Measurements from ENCODE around the gene ARMH4.

ARMH4 gene

GRCh38 chr14:58002618-58003017 is 149.4 kb downstream of the ARMH4 start:
- DNase-seq (ENCODE audit: low read depth), result no peak
- TF ChIP-seq, protein P1, sequence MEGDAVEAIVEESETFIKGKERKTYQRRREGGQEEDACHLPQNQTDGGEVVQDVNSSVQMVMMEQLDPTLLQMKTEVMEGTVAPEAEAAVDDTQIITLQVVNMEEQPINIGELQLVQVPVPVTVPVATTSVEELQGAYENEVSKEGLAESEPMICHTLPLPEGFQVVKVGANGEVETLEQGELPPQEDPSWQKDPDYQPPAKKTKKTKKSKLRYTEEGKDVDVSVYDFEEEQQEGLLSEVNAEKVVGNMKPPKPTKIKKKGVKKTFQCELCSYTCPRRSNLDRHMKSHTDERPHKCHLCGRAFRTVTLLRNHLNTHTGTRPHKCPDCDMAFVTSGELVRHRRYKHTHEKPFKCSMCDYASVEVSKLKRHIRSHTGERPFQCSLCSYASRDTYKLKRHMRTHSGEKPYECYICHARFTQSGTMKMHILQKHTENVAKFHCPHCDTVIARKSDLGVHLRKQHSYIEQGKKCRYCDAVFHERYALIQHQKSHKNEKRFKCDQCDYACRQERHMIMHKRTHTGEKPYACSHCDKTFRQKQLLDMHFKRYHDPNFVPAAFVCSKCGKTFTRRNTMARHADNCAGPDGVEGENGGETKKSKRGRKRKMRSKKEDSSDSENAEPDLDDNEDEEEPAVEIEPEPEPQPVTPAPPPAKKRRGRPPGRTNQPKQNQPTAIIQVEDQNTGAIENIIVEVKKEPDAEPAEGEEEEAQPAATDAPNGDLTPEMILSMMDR (conservative IDR thresholded peaks at IDR 0.05; ENCODE audit: low read depth, low read length), result no peak

DNA sequence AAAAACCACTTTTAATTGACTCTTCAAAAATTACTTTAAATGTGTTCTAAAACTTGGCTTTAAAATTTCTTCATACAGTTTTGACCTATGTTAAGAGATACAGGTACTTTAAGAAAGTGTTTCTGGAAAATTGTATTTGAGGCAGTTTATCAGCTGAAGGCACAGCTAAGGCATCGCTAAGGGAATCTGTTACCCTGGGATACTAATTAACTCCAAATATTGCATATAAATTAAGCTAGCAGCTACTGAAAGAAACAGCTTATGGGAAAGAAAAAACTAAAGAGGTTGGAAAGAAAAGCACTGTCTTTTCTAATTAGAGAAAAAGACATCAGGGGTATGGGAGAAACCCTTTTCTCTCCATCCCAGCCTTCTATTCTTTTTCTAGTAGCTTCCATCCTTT is 152.0 kb downstream of the ARMH4 start:
- no peak overlapping the region for H3K4me3 ChIP-seq (ENCODE audit: low read length)
- TF ChIP-seq, protein P1 (conservative IDR thresholded peaks at IDR 0.05; ENCODE audit: low read depth, low read length), result no peak
- DNase-seq (ENCODE audit: low read depth), result no peak

More at GRCh38 chr14:58002618-58003017, 149.4 kb downstream of the ARMH4 start:
- no peak overlapping the region for H3K4me3 ChIP-seq (ENCODE audit: low read length)

- TF ChIP-seq, protein P1 (conservative IDR thresholded peaks at IDR 0.05; ENCODE audit: low read depth, low read length), result no peak
- DNase-seq (ENCODE audit: low read depth), result no peak
- H3K4me3 ChIP-seq (ENCODE audit: low read length), result no peak overlapping the region
Observed at GRCh38 chr14:57999471-57999870, 152.5 kb downstream of the ARMH4 start.

GRCh38 chr14:57998766-57999165 is 153.2 kb downstream of the ARMH4 start:
- no peak for DNase-seq (ENCODE audit: low read depth)
- TF ChIP-seq, protein P1 (conservative IDR thresholded peaks at IDR 0.05; ENCODE audit: low read depth, low read length), result no peak
- H3K4me3 ChIP-seq (ENCODE audit: low read length), result no peak overlapping the region

DNA sequence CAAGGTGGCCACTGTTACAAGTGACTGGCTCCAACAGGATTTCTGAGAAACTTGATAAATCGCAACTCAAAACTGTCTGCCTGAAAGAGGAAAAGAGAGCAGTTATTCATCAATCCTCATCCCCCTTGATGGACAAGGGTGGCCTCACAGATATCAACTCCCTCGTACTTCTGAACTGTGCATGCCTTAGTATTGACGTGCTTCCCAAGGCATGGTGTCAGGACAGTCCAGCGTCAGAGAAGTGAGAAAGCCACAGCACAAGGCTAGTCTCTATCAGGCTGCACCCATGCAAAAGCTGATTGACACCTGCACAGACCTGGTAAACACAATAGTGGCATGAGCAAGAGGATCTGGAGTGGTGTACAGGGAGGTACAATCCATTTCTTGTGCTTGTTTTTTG is 160.7 kb downstream of the ARMH4 start:
- no peak overlapping the region for H3K4me3 ChIP-seq (ENCODE audit: low read length)
- DNase-seq (ENCODE audit: low read depth), result no peak
- TF ChIP-seq, protein P1 (conservative IDR thresholded peaks at IDR 0.05; ENCODE audit: low read depth, low read length), result no peak

GRCh38 chr14:57988445-57988844 is 163.6 kb downstream of the ARMH4 start:
- H3K4me3 ChIP-seq (ENCODE audit: low read length), result no peak overlapping the region
- TF ChIP-seq, protein P1 (conservative IDR thresholded peaks at IDR 0.05; ENCODE audit: low read depth, low read length), result no peak
- DNase-seq (ENCODE audit: low read depth), result no peak

DNA sequence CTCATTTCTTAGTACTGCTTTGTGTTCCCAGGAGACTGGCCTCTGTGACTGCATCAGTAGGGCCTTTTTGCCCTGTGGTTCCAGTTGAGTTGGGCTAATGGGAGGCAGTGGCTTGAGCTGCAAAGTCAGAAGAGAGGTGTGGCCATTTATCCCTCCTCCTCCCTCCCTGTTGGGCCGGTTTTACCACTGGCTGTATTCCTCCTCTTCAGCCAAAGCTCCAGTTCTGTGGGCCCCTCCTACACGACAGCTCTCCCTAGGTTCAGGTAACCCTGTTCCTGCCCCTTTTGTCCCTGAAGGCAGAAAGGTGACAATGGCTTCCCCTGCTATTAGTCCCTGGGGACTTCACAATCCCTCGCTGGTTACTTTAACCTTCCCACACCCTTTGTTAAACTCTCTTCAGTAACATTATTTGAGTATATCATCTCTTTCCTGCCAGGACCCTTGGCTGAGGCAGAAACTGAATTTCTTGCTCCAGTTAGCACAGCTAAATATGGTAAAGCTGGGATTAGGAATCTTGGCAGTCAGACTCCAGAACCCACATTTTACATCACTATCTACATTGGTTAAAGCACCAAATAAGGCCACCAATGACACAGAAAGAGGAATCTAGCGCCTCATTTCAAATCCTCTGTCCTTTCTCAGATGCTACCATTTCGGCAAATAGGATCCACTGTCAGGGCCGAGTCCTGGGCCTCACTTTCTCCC is 164.3 kb downstream of the ARMH4 start:
- TF ChIP-seq, protein P1 (conservative IDR thresholded peaks at IDR 0.05; ENCODE audit: low read depth, low read length), result no peak
- no peak overlapping the region for H3K4me3 ChIP-seq (ENCODE audit: low read length)
- DNase-seq (ENCODE audit: low read depth), result no peak
